Calu3 (cell line): Measurements from ENCODE around the gene BCAN. TPM values are rescaled to one million over a fixed set of nuclear protein-coding genes. Genes with fewer than 3 reads are reported as not detected.
"Not testable (repeated sequence)": the region's sequence is repeated elsewhere in the genome, so short reads cannot be mapped to it uniquely, and the experiment has no call there.

ENCODE experiments used
- BruUV-seq: library from RNA; stranded (reverse); fragments of 400-500 nt; replicated peaks from 2 replicates; lab custom pipeline; 2021; lab: Mats Ljungman, UMichigan
- CTCF ChIA-PET: fragments of 300-600 bp; sonication (Branson Sonifier 250); formaldehyde crosslinking; loops from one replicate; lab custom pipeline; 2022; ENCODE audit warnings: antibody characterized with exemption; lab: Charles Lee
- DNase-seq: peaks from one replicate; pipeline ENCODE4 v3.0.0; 2022
- H3K27ac Mint-ChIP-seq: one replicate; pipeline ENCODE4 v1.8.0; 2022; ENCODE audit warnings: mixed read lengths; ENCODE audit not compliant: unreplicated experiment
- H3K27me3 Mint-ChIP-seq: one replicate; pipeline ENCODE4 v1.8.0; 2022; ENCODE audit warnings: mixed read lengths; ENCODE audit not compliant: unreplicated experiment
- H3K36me3 Mint-ChIP-seq: one replicate; pipeline ENCODE4 v1.8.0; 2022; ENCODE audit warnings: mild to moderate bottlenecking, moderate library complexity, mixed read lengths; ENCODE audit not compliant: insufficient read depth, unreplicated experiment
- H3K4me1 Mint-ChIP-seq: one replicate; pipeline ENCODE4 v1.8.0; 2022; ENCODE audit warnings: mild to moderate bottlenecking, low read depth, mixed read lengths; ENCODE audit not compliant: unreplicated experiment
- H3K4me3 Mint-ChIP-seq: one replicate; pipeline ENCODE4 v1.8.0; 2022; ENCODE audit warnings: mild to moderate bottlenecking, low read depth, moderate library complexity, mixed read lengths; ENCODE audit not compliant: unreplicated experiment
- H3K9me3 Mint-ChIP-seq: one replicate; pipeline ENCODE4 v1.8.0; 2022; ENCODE audit warnings: low read depth, mixed read lengths; ENCODE audit not compliant: unreplicated experiment
- intact Hi-C: fragments of 100-400 bp; cut with micrococcal nuclease; formaldehyde crosslinking; loops from one replicate; pipeline ENCODE4 v1.10.0; 2022; ENCODE audit not compliant: unreplicated experiment
- total RNA-seq: library from RNA; stranded (reverse); gene quantifications from 2 replicates; pipeline ENCODE4 v1.2.3, GENCODE V29; 2022
- TF ChIP-seq, protein P1 (sequence below): fragments of 200-600 bp; IDR thresholded peaks from one replicate; pipeline ENCODE4 v1.8.0; 2022; ENCODE audit warnings: antibody characterized with exemption; ENCODE audit not compliant: unreplicated experiment

Gene BCAN
- total RNA-seq, 1 experiment from 2014 or later, result not detected

DNA sequence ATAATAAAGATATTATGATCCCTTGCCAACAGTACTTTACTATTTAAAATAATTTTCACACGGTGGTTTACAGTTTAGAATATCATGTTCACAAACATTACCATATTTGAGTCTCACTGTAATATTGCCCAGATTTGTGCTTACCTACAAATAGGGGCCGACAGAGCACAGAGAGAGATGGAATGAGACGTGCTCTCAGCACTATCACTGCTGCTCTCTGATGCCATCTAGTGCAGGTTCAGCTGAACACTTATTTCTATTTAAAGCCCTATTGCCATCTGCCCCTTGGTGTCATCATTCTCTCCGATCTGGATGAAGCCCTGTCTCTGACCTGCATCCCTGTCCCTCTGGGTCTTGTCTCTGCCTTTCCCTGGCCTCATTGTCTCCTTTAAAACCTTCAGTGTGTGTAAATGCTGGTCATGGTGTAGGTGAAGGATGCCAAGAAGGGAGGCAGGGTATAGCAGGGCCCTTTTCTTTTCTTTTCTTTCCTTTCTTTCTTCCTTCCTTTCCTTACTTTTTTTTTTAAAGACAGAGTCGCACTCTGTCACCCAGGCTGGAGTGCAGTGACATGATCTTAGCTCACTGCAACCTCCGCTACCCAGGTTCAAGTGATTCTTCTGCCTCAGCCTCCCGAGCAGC, 33.8 kb upstream of the BCAN start:
- Mint-ChIP-seq H3K4me1 (peaks cover 23% of the 10 kb centered on the region), H3K27me3 (no peaks in the 10 kb centered on the region), H3K36me3 (no peaks in the 10 kb centered on the region), H3K27ac (no peak overlapping the region), H3K4me3 (no peak overlapping the region), H3K9me3 (no peaks in the 10 kb centered on the region)
- CTCF ChIA-PET, result interaction anchor here (0.7 to 1.8 kb wide), 11 partner anchors 12 to 223 kb away, joined by 3 to 8 read pairs (median 4); partner anchors contain the start of gene HAPLN2
- TF ChIP-seq, protein P1, sequence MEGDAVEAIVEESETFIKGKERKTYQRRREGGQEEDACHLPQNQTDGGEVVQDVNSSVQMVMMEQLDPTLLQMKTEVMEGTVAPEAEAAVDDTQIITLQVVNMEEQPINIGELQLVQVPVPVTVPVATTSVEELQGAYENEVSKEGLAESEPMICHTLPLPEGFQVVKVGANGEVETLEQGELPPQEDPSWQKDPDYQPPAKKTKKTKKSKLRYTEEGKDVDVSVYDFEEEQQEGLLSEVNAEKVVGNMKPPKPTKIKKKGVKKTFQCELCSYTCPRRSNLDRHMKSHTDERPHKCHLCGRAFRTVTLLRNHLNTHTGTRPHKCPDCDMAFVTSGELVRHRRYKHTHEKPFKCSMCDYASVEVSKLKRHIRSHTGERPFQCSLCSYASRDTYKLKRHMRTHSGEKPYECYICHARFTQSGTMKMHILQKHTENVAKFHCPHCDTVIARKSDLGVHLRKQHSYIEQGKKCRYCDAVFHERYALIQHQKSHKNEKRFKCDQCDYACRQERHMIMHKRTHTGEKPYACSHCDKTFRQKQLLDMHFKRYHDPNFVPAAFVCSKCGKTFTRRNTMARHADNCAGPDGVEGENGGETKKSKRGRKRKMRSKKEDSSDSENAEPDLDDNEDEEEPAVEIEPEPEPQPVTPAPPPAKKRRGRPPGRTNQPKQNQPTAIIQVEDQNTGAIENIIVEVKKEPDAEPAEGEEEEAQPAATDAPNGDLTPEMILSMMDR, result peak; percentile 50
- peak; percentile 64 for DNase-seq
- no TSS peak for BruUV-seq
- intact Hi-C loops, result loop anchor here (1.0 to 2.0 kb wide), 2 partner anchors 24 to 225 kb away; no protein-coding TSS in a partner anchor

DNA sequence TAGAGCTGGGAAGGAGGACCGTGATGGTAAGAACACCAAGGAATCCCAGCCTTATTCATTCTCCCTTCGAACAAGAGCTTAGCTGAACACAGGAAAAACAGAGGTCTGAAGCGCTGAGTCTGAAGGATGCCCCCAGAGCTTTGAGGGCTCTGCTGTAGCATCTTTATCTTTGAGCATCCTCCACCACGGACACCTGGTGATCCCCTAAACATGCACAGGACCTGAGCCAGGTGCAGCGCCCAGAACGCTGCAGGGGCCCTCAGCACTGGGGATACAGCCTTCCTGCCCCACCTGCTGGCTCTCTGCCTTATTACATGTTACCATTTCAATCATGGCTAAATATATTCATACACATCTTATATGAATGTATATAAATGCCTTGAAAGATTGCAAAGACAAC, 32.9 kb upstream of the BCAN start:
- no peaks in the 10 kb centered on the region for H3K36me3 Mint-ChIP-seq
- no peaks in the 10 kb centered on the region for H3K27me3 Mint-ChIP-seq
- DNase-seq, result peak; percentile 78
- intact Hi-C loops, result loop anchor here (1.0 to 2.0 kb wide), 3 partner anchors 25 to 226 kb away; no protein-coding TSS in a partner anchor
- no peak overlapping the region for H3K27ac Mint-ChIP-seq
- H3K9me3 Mint-ChIP-seq, result no peaks in the 10 kb centered on the region
- peaks cover 24% of the 10 kb centered on the region for H3K4me1 Mint-ChIP-seq
- CTCF ChIA-PET, result interaction anchor here (0.7 to 1.8 kb wide), 6 partner anchors 11 to 223 kb away, joined by 3 to 8 read pairs (median 4); partner anchors contain the start of gene HAPLN2
- no peak overlapping the region for H3K4me3 Mint-ChIP-seq
- TF ChIP-seq, protein P1, result peak; percentile 78
- no TSS peak for BruUV-seq

DNA sequence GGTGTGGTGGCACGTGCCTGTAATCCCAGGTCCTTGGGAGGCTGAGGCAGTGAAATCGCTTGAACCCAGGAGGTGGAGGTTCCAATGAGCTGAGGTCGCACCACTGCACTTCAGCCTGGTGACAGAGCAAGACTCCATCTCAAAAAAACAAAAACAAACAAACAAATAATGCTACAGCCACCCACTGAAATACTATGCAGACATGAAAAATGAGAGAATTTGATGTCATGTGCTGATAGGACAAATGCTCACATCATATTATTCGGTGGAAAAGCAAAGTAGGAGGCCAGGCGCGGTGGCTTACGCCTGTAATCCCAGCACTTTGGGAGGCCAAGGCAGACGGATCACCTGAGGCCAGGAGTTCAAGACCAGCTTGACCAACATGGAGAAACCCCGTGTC, 31.8 kb upstream of the BCAN start:
- CTCF ChIA-PET, BruUV-seq: not testable (repeated sequence)

DNA sequence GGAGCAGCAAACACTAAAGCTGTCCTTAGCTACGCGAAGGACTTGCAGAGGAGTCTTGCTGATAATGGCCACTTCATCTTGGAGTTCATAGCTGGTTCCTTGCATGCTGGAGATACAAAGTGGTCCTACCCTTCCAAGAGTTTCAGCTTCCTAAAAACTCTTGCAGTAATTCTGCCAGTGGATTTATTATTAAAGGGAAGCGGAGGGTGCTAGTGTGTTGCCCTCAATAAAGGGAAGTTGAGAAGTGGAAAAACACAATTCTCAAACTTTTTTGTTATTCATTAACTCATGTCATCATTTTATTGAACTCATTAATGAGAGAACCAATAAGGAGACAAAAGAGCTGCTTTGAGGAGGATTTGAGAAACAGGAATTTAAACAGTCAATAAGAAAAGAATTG, 29.3 kb upstream of the BCAN start:
- TF ChIP-seq, protein P1, result no peak
- Mint-ChIP-seq H3K9me3 (no peaks in the 10 kb centered on the region), H3K27me3 (peaks cover 15% of the 10 kb centered on the region), H3K36me3 (no peaks in the 10 kb centered on the region), H3K27ac (no peak overlapping the region), H3K4me1 (peaks cover 35% of the 10 kb centered on the region), H3K4me3 (no peak overlapping the region)
- no peak for DNase-seq
- CTCF ChIA-PET, result interaction anchor here (0.7 to 2.1 kb wide), 6 partner anchors 12 to 1732 kb away, joined by 3 to 8 read pairs (median 3); no protein-coding TSS in a partner anchor
- intact Hi-C loops, result no loop called here
- no TSS peak for BruUV-seq

More for the DNA sequence above, 31.8 kb upstream of the BCAN start:
- DNase-seq, H3K27ac Mint-ChIP-seq, H3K27me3 Mint-ChIP-seq, H3K4me3 Mint-ChIP-seq, H3K9me3 Mint-ChIP-seq, H3K36me3 Mint-ChIP-seq, intact Hi-C loops: not testable (repeated sequence)
- H3K4me1 Mint-ChIP-seq, result peaks cover 24% of the 10 kb centered on the region

DNA sequence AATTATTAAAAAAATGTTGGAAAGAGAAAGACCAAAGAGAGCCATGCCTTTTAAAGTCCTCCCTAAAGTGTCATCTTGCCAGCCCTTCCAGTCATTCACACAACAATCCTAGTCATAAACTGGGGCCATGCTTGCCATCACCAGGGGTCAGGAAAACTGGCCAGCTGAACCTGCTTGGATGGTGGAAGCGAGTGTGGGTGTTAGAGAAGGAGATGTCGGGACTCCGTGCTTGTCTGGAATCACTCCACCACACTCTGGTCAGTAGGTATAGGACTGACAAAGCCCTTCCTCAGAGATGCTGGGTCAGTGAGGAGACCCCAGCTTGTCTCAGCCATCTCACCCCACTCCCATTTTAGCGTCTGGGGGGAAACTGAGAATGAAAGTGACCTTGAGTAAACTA, 26.0 kb upstream of the BCAN start:
- Mint-ChIP-seq H3K4me3 (no peak overlapping the region), H3K27me3 (peaks cover 42% of the 10 kb centered on the region), H3K9me3 (no peaks in the 10 kb centered on the region), H3K4me1 (peaks cover 22% of the 10 kb centered on the region), H3K27ac (no peak overlapping the region), H3K36me3 (no peaks in the 10 kb centered on the region)
- no TSS peak for BruUV-seq
- TF ChIP-seq, protein P1, result no peak
- CTCF ChIA-PET, result no interaction called here
- no peak for DNase-seq
- intact Hi-C loops, result no loop called here
